ENCODE measurements around the gene ST14.

- TF ChIP-seq POLR2A (IDR thresholded peaks at IDR 0.05; ENCODE audit: low read depth, low read length) = no peak
- TF ChIP-seq TAF1 (IDR thresholded peaks at IDR 0.05; ENCODE audit: borderline replicate concordance, low read depth, low read length) = no peak
These were observed 8.8 kb upstream of the ST14 start for GRCh38 chr11:130150790-130151189.
